ENCODE measurements around the gene MRC1. TPM values are rescaled to one million over a fixed set of nuclear protein-coding genes. Genes with fewer than 3 reads are reported as not detected.

The MRC1 gene
- total RNA-seq, 3 donors from 2014 or later: 13.8 to 197 (median 29.3) TPM

GRCh38 chr10:17859492-17860156 is 50.5 kb downstream of the MRC1 start:
- H3K27ac ChIP-seq: no peak overlapping the region
- H3K27me3 ChIP-seq: no peaks in the 10 kb centered on the region
- DNase-seq (ENCODE audit: low spot score in 2 of 2): no peak
- no peaks in the 10 kb centered on the region for H3K9me3 ChIP-seq
- no peaks in the 10 kb centered on the region for H3K36me3 ChIP-seq
- TF ChIP-seq CTCF (IDR thresholded peaks at IDR 0.05) (no peak), POLR2A (IDR thresholded peaks at IDR 0.05) (no peak), POLR2AphosphoS5 (IDR thresholded peaks at IDR 0.05) (no peak)
- no peaks in the 10 kb centered on the region for H3K4me1 ChIP-seq
- no peak overlapping the region for H3K4me3 ChIP-seq
- intact Hi-C loops (cut with DNase I; ENCODE audit: low total_unique reads): no loop called here

- TF ChIP-seq POLR2AphosphoS5 (IDR thresholded peaks at IDR 0.05): no peak
- no peak for TF ChIP-seq CTCF (IDR thresholded peaks at IDR 0.05)
- no peak overlapping the region for H3K27ac ChIP-seq
- intact Hi-C loops (cut with DNase I; ENCODE audit: low total_unique reads): no loop called here
- peaks cover 0 to 2% of the 10 kb centered on the region in 2 donors for H3K27me3 ChIP-seq
- H3K4me1 ChIP-seq: no peaks in the 10 kb centered on the region
- DNase-seq (ENCODE audit: low spot score in 2 of 2): no peak
- no peaks in the 10 kb centered on the region for H3K36me3 ChIP-seq
- no peak overlapping the region for H3K4me3 ChIP-seq
- no peaks in the 10 kb centered on the region for H3K9me3 ChIP-seq
These were observed 52.6 kb downstream of the MRC1 start for GRCh38 chr10:17861760-17862159.

DNA sequence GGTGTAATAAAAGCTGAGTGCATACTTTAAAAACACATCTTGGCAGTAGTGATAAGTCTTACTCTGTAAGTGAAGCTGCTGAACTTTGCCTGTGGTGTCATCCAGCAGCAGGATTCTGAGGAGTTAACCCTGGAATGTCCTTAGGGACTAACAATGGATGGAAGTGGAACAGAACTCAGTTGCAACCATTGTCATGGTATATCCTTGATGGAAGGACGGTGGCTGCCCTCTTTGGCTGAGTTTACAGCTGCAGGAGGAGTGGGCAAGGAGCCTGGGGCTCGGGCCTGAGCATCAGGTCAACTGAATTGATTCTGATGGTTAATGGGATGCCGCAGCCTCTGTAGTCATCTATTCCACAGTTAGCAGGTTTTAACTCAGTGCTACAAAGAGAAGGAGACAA is 56.2 kb downstream of the MRC1 start:
- Histone ChIP-seq H3K4me3 (no peak overlapping the region), H3K9me3 (no peaks in the 10 kb centered on the region), H3K27me3 (peaks cover 0 to 3% of the 10 kb centered on the region in 2 donors), H3K36me3 (no peaks in the 10 kb centered on the region), H3K27ac (no peak overlapping the region), H3K4me1 (no peaks in the 10 kb centered on the region)
- TF ChIP-seq CTCF (IDR thresholded peaks at IDR 0.05) (no peak), POLR2AphosphoS5 (IDR thresholded peaks at IDR 0.05) (no peak), POLR2A (IDR thresholded peaks at IDR 0.05) (no peak)
- no peak for DNase-seq (ENCODE audit: low spot score in 2 of 2)
- intact Hi-C loops (cut with DNase I; ENCODE audit: low total_unique reads): no loop called here

DNA sequence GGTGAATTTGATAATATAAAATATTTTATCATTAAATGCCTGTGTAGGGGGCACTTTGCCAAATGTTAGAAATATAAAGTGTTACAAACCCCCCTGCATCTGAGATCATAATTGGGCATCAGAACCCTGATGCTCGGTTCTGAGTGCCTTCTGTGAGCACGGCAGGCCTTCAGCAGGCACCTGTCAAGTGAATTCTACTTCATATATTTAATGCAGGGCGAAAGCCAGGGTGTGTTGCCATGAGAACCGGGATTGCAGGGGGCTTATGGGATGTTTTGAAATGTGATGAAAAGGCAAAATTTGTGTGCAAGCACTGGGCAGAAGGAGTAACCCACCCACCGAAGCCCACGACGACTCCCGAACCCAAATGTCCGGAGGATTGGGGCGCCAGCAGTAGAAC is 57.2 kb downstream of the MRC1 start:
- H3K36me3 ChIP-seq: no peaks in the 10 kb centered on the region
- H3K4me1 ChIP-seq: no peaks in the 10 kb centered on the region
- intact Hi-C loops (cut with DNase I; ENCODE audit: low total_unique reads): no loop called here
- peaks cover 0 to 3% of the 10 kb centered on the region in 2 donors for H3K27me3 ChIP-seq
- no peak for DNase-seq (ENCODE audit: low spot score in 2 of 2)
- TF ChIP-seq CTCF (IDR thresholded peaks at IDR 0.05): no peak
- no peak for TF ChIP-seq POLR2AphosphoS5 (IDR thresholded peaks at IDR 0.05)
- TF ChIP-seq POLR2A (IDR thresholded peaks at IDR 0.05): no peak
- H3K9me3 ChIP-seq: no peaks in the 10 kb centered on the region
- H3K27ac ChIP-seq: no peak overlapping the region
- H3K4me3 ChIP-seq: no peak overlapping the region

DNA sequence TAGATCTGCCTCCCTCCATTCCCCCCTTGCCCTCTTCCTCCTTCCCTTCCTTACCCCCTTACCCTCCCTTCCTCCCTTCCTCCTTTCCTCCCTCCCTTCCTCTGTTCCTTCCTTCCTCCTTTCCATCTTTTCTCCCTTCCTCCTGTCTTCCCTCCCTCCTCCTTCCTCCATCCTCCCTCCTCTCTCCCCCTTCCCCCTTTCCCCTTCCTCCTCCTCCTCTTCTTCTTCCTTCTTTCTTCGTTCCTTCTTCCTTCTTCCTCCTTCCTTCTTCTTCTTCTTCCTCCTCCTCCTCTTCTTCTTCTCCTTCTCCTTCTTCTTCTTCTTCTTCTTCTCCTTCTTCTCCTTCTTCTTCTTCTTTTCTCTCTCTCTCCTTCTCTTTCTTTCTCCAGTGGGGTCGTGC is 57.9 kb downstream of the MRC1 start:
- no peak for DNase-seq (ENCODE audit: low spot score in 2 of 2)
- Histone ChIP-seq H3K27me3 (peaks cover 0 to 3% of the 10 kb centered on the region in 2 donors), H3K27ac (no peak overlapping the region), H3K36me3 (no peaks in the 10 kb centered on the region), H3K4me3 (no peak overlapping the region), H3K4me1 (no peaks in the 10 kb centered on the region), H3K9me3 (no peaks in the 10 kb centered on the region)
- no peak for TF ChIP-seq CTCF (IDR thresholded peaks at IDR 0.05)
- TF ChIP-seq POLR2A (IDR thresholded peaks at IDR 0.05): no peak
- TF ChIP-seq POLR2AphosphoS5 (IDR thresholded peaks at IDR 0.05): no peak
- intact Hi-C loops (cut with DNase I; ENCODE audit: low total_unique reads): no loop called here
